ENCODE measurements around the gene LRRC3. TPM values are rescaled to one million over a fixed set of nuclear protein-coding genes. Genes with fewer than 3 reads are reported as not detected.
"Not testable (repeated sequence)": the region's sequence is repeated elsewhere in the genome, so short reads cannot be mapped to it uniquely, and the experiment has no call there.

Gene LRRC3
- total and polyA plus RNA-seq, 4 donors, result 0.63 to 5.3 (median 1.5) TPM

GRCh38 chr21:44477131-44477530 is 21.8 kb downstream of the LRRC3 start:
- Histone ChIP-seq H3K4me3 (ENCODE audit: low read length in 2 of 2) (no peak overlapping the region), H3K27ac (ENCODE audit: low read depth in 1 of 2, low read length in 2 of 2) (no peak overlapping the region), H3K9me3 (ENCODE audit: control insufficient read depth, low read length) (no peaks in the 10 kb centered on the region), H3K36me3 (ENCODE audit: control insufficient read depth in 1 of 2, insufficient read depth in 2 of 2, low read length in 1 of 2) (no peaks in the 10 kb centered on the region), H3K4me1 (ENCODE audit: control insufficient read depth in 1 of 2, insufficient read depth in 2 of 2, low read length in 2 of 2) (no peaks in the 10 kb centered on the region), H3K27me3 (ENCODE audit: control insufficient read depth in 1 of 2, insufficient read depth in 2 of 2, low read length in 1 of 2) (no peaks in the 10 kb centered on the region)
- WGBS, 2 donors, result 73 to 88% methylated on average over 8 of the region's 8 CpGs
- DNase-seq, result no peak
- intact Hi-C loops (cut with DNase I), result no loop called here
- no peak for ATAC-seq (ENCODE audit: low FRiP score)

GRCh38 chr21:44477712-44478111 is 22.4 kb downstream of the LRRC3 start:
- H3K36me3 ChIP-seq (ENCODE audit: control insufficient read depth in 1 of 2, insufficient read depth in 2 of 2, low read length in 1 of 2), result no peaks in the 10 kb centered on the region
- no peak overlapping the region for H3K27ac ChIP-seq (ENCODE audit: low read depth in 1 of 2, low read length in 2 of 2)
- WGBS, 2 donors, result 79 to 84% methylated on average over 7 of the region's 7 CpGs
- H3K4me3 ChIP-seq (ENCODE audit: low read length in 2 of 2), result no peak overlapping the region
- H3K4me1 ChIP-seq (ENCODE audit: control insufficient read depth in 1 of 2, insufficient read depth in 2 of 2, low read length in 2 of 2), result no peaks in the 10 kb centered on the region
- no peak for DNase-seq
- intact Hi-C loops (cut with DNase I), result no loop called here
- no peaks in the 10 kb centered on the region for H3K27me3 ChIP-seq (ENCODE audit: control insufficient read depth in 1 of 2, insufficient read depth in 2 of 2, low read length in 1 of 2)
- ATAC-seq (ENCODE audit: low FRiP score), result no peak
- H3K9me3 ChIP-seq (ENCODE audit: control insufficient read depth, low read length), result no peaks in the 10 kb centered on the region

DNA sequence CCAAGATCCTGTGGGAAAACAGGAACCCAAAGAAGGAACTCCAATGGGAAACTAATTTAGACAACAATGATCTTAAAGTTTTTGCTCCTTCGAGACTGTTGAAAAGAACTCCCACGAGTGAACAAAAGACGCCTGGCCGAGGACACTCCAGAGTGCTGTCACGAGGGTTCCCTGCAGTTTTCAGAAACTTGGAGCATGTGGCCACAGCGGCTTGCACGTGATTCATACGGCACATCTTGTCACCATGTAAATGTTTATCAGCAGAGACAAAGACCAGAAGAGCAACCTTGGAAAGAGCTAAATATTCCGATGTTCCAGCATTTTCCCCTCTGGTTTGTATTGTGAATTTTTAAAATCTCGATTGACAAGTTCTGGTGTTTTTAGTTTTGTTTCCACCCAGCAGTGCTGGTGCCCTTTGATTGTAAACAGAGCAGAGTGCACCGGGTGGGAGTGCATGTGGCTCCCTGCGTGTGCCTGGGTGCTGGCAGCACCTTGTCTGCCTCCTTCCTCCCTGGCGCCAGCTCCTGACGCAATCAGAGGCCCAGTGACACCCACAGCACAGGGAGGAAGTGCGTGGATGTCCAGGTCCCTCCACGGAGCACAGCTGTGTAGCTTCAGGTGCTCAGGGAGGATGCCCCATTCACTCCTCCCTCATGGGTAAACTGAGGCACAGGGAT is 23.0 kb downstream of the LRRC3 start:
- H3K4me3 ChIP-seq (ENCODE audit: low read length in 2 of 2), result no peak overlapping the region
- no peaks in the 10 kb centered on the region for H3K27me3 ChIP-seq (ENCODE audit: control insufficient read depth in 1 of 2, insufficient read depth in 2 of 2, low read length in 1 of 2)
- WGBS, 2 donors, result 85 to 86% methylated on average over 16 of the region's 16 CpGs
- H3K36me3 ChIP-seq (ENCODE audit: control insufficient read depth in 1 of 2, insufficient read depth in 2 of 2, low read length in 1 of 2), result no peaks in the 10 kb centered on the region
- intact Hi-C loops (cut with DNase I), result no loop called here
- ATAC-seq (ENCODE audit: low FRiP score) (no peak), DNase-seq (no peak)
- no peaks in the 10 kb centered on the region for H3K4me1 ChIP-seq (ENCODE audit: control insufficient read depth in 1 of 2, insufficient read depth in 2 of 2, low read length in 2 of 2)
- H3K9me3 ChIP-seq (ENCODE audit: control insufficient read depth, low read length), result no peaks in the 10 kb centered on the region
- no peak overlapping the region for H3K27ac ChIP-seq (ENCODE audit: low read depth in 1 of 2, low read length in 2 of 2)

GRCh38 chr21:44478801-44479167 is 23.5 kb downstream of the LRRC3 start:
- no peak overlapping the region for H3K4me3 ChIP-seq (ENCODE audit: low read length in 2 of 2)
- intact Hi-C loops (cut with DNase I), result no loop called here
- H3K9me3 ChIP-seq (ENCODE audit: control insufficient read depth, low read length), result no peaks in the 10 kb centered on the region
- no peaks in the 10 kb centered on the region for H3K27me3 ChIP-seq (ENCODE audit: control insufficient read depth in 1 of 2, insufficient read depth in 2 of 2, low read length in 1 of 2)
- no peaks in the 10 kb centered on the region for H3K4me1 ChIP-seq (ENCODE audit: control insufficient read depth in 1 of 2, insufficient read depth in 2 of 2, low read length in 2 of 2)
- H3K36me3 ChIP-seq (ENCODE audit: control insufficient read depth in 1 of 2, insufficient read depth in 2 of 2, low read length in 1 of 2), result no peaks in the 10 kb centered on the region
- no peak for ATAC-seq (ENCODE audit: low FRiP score)
- WGBS, 2 donors, result 86 to 92% methylated on average over 5 of the region's 5 CpGs
- DNase-seq, result no peak
- H3K27ac ChIP-seq (ENCODE audit: low read depth in 1 of 2, low read length in 2 of 2), result no peak overlapping the region

GRCh38 chr21:44479556-44480199 is 24.4 kb downstream of the LRRC3 start:
- H3K4me3 ChIP-seq (ENCODE audit: low read length in 2 of 2); intact Hi-C loops (cut with DNase I); H3K27ac ChIP-seq (ENCODE audit: low read depth in 1 of 2, low read length in 2 of 2); H3K36me3 ChIP-seq (ENCODE audit: control insufficient read depth in 1 of 2, insufficient read depth in 2 of 2, low read length in 1 of 2); ATAC-seq (ENCODE audit: low FRiP score); H3K4me1 ChIP-seq (ENCODE audit: control insufficient read depth in 1 of 2, insufficient read depth in 2 of 2, low read length in 2 of 2); DNase-seq; H3K9me3 ChIP-seq (ENCODE audit: control insufficient read depth, low read length); H3K27me3 ChIP-seq (ENCODE audit: control insufficient read depth in 1 of 2, insufficient read depth in 2 of 2, low read length in 1 of 2): not testable (repeated sequence)
- WGBS, 2 donors, result 40 to 43% methylated on average over 20 to 21 of the region's 21 CpGs

GRCh38 chr21:44480200-44481053 is 25.1 kb downstream of the LRRC3 start:
- no peaks in the 10 kb centered on the region for H3K36me3 ChIP-seq (ENCODE audit: control insufficient read depth in 1 of 2, insufficient read depth in 2 of 2, low read length in 1 of 2)
- no peaks in the 10 kb centered on the region for H3K9me3 ChIP-seq (ENCODE audit: control insufficient read depth, low read length)
- intact Hi-C loops (cut with DNase I), result no loop called here
- 87 to 92% methylated on average over 16 of the region's 16 CpGs for WGBS, 2 donors
- no peaks in the 10 kb centered on the region for H3K27me3 ChIP-seq (ENCODE audit: control insufficient read depth in 1 of 2, insufficient read depth in 2 of 2, low read length in 1 of 2)
- ATAC-seq (ENCODE audit: low FRiP score), result no peak
- no peak overlapping the region for H3K4me3 ChIP-seq (ENCODE audit: low read length in 2 of 2)
- no peaks in the 10 kb centered on the region for H3K4me1 ChIP-seq (ENCODE audit: control insufficient read depth in 1 of 2, insufficient read depth in 2 of 2, low read length in 2 of 2)
- no peak overlapping the region for H3K27ac ChIP-seq (ENCODE audit: low read depth in 1 of 2, low read length in 2 of 2)
- DNase-seq, result no peak

- DNase-seq (no peak), ATAC-seq (ENCODE audit: low FRiP score) (no peak)
- H3K4me1 ChIP-seq (ENCODE audit: control insufficient read depth in 1 of 2, insufficient read depth in 2 of 2, low read length in 2 of 2), result no peaks in the 10 kb centered on the region
- no peaks in the 10 kb centered on the region for H3K36me3 ChIP-seq (ENCODE audit: control insufficient read depth in 1 of 2, insufficient read depth in 2 of 2, low read length in 1 of 2)
- H3K9me3 ChIP-seq (ENCODE audit: control insufficient read depth, low read length), result no peaks in the 10 kb centered on the region
- H3K27ac ChIP-seq (ENCODE audit: low read depth in 1 of 2, low read length in 2 of 2), result no peak overlapping the region
- WGBS, 2 donors, result 86% methylated on average over 14 of the region's 14 CpGs
- no peaks in the 10 kb centered on the region for H3K27me3 ChIP-seq (ENCODE audit: control insufficient read depth in 1 of 2, insufficient read depth in 2 of 2, low read length in 1 of 2)
- H3K4me3 ChIP-seq (ENCODE audit: low read length in 2 of 2), result no peak overlapping the region
- intact Hi-C loops (cut with DNase I), result no loop called here
These were observed 27.4 kb downstream of the LRRC3 start for GRCh38 chr21:44482581-44483287.

GRCh38 chr21:44483288-44484237 is 28.3 kb downstream of the LRRC3 start:
- Histone ChIP-seq H3K4me3 (ENCODE audit: low read length in 2 of 2) (no peak overlapping the region), H3K36me3 (ENCODE audit: control insufficient read depth in 1 of 2, insufficient read depth in 2 of 2, low read length in 1 of 2) (no peaks in the 10 kb centered on the region), H3K27me3 (ENCODE audit: control insufficient read depth in 1 of 2, insufficient read depth in 2 of 2, low read length in 1 of 2) (no peaks in the 10 kb centered on the region), H3K27ac (ENCODE audit: low read depth in 1 of 2, low read length in 2 of 2) (no peak overlapping the region), H3K4me1 (ENCODE audit: control insufficient read depth in 1 of 2, insufficient read depth in 2 of 2, low read length in 2 of 2) (no peaks in the 10 kb centered on the region), H3K9me3 (ENCODE audit: control insufficient read depth, low read length) (peaks cover 2% of the 10 kb centered on the region)
- no peak for ATAC-seq (ENCODE audit: low FRiP score)
- DNase-seq, result no peak
- WGBS, 2 donors, result 80 to 82% methylated on average over 28 of the region's 28 CpGs
- intact Hi-C loops (cut with DNase I), result no loop called here

All from aorta (tissue), 5 donors.